Vagina (tissue), 2 donors: Measurements from ENCODE around the gene TFPI. TPM values are rescaled to one million over a fixed set of nuclear protein-coding genes. Genes with fewer than 3 reads are reported as not detected.

ENCODE experiments used
- DNase-seq, 2 donors: peaks; one replicate each; pipeline ENCODE4 v3.0.0-alpha.2; 2017; ENCODE audit errors: extremely low spot score in 2 of 2
- H3K27ac ChIP-seq: fragments of 200-600 bp; sonication (generic); one replicate; pipeline ENCODE4 v1.5.1; 2019
- H3K27me3 ChIP-seq: fragments of 200-600 bp; sonication (generic); one replicate; pipeline ENCODE4 v1.5.1; 2019
- H3K36me3 ChIP-seq, 2 donors: fragments of 200-600 bp; sonication (generic); one replicate each; pipeline ENCODE4 v1.5.1; 2017 to 2019
- H3K4me1 ChIP-seq: fragments of 200-600 bp; sonication (generic); one replicate; pipeline ENCODE4 v1.5.1; 2019
- H3K4me3 ChIP-seq, 2 donors: fragments of 200-600 bp; sonication (generic); 1 replicate in 1 of 2; 2 replicates in 1 of 2; pipeline ENCODE4 v1.5.1; 2016 to 2019
- H3K9me3 ChIP-seq: fragments of 200-600 bp; sonication (generic); one replicate; pipeline ENCODE4 v1.5.1; 2019
- POLR2A ChIP-seq, 2 donors: fragments of 450-650 bp; IDR thresholded peaks; one replicate each; pipeline ENCODE4 v1.6.1; 2017; ENCODE audit warnings: antibody characterized with exemption in 2 of 2, mild to moderate bottlenecking in 2 of 2, moderate library complexity in 2 of 2
- POLR2AphosphoS5 ChIP-seq, 2 donors: sonication (generic); formaldehyde crosslinking; IDR thresholded peaks; one replicate each; pipeline ENCODE4 v1.9.0; 2017; ENCODE audit warnings: antibody characterized with exemption in 2 of 2, mild to moderate bottlenecking in 2 of 2, low read depth in 1 of 2; ENCODE audit not compliant: insufficient read depth in 1 of 2
- intact Hi-C: fragments of 100-400 bp; cut with DNase I; formaldehyde crosslinking; loops from one replicate; pipeline ENCODE4 v1.15.1; 2023
- total RNA-seq: library from RNA; depleted of rRNA; stranded (reverse); fragments of >200 nt; gene quantifications from one replicate; pipeline ENCODE4 v1.2.3, GENCODE V29; 2016
- TF ChIP-seq, protein P1 (sequence below), 3 experiments: fragments of 450-650 bp in 2 of 3; fragments of 200-600 bp in 1 of 3; sonication (generic) in 1 of 3; IDR thresholded peaks; one replicate each; pipeline ENCODE4 v1.5.1; 2017 to 2019; ENCODE audit warnings: antibody characterized with exemption in 3 of 3, mild to moderate bottlenecking in 2 of 3, moderate library complexity in 2 of 3

The TFPI gene
- total RNA-seq, 1 donor from 2014 or later = 68.8 TPM

DNA sequence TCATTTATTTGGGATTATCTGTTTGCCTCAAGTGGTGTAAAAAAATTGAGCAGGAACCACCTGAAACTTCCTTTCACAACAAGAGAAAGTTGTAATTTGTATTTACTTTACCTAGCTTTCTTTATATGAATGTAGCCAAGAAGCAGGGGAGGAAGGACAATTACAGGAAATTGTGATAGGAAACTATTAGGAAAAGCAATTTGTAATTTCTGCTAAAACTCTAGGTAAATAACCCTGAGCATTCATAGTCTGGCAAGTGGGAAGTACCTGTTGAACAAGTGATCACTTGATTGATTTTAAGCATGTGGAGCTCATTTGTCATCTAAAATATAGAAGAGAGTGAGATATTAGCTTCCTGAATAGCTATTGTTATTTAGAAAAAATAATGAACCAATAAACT, 5.0 kb downstream of the TFPI start:
- no peaks in the 10 kb centered on the region for H3K9me3 ChIP-seq
- H3K36me3 ChIP-seq = no peaks in the 10 kb centered on the region
- no peak for DNase-seq
- H3K4me1 ChIP-seq = peaks cover 35% of the 10 kb centered on the region
- H3K27me3 ChIP-seq = no peaks in the 10 kb centered on the region
- H3K4me3 ChIP-seq = no peak overlapping the region
- intact Hi-C loops = no loop called here
- H3K27ac ChIP-seq = peak overlapping the region; percentile 75
- TF ChIP-seq POLR2A (IDR thresholded peaks at IDR 0.05) (no peak), POLR2AphosphoS5 (IDR thresholded peaks at IDR 0.05; ENCODE audit: insufficient read depth in 1 of 2, low read depth in 1 of 2) (peak in 1 of 2 donors; percentile 78)
- TF ChIP-seq, protein P1, sequence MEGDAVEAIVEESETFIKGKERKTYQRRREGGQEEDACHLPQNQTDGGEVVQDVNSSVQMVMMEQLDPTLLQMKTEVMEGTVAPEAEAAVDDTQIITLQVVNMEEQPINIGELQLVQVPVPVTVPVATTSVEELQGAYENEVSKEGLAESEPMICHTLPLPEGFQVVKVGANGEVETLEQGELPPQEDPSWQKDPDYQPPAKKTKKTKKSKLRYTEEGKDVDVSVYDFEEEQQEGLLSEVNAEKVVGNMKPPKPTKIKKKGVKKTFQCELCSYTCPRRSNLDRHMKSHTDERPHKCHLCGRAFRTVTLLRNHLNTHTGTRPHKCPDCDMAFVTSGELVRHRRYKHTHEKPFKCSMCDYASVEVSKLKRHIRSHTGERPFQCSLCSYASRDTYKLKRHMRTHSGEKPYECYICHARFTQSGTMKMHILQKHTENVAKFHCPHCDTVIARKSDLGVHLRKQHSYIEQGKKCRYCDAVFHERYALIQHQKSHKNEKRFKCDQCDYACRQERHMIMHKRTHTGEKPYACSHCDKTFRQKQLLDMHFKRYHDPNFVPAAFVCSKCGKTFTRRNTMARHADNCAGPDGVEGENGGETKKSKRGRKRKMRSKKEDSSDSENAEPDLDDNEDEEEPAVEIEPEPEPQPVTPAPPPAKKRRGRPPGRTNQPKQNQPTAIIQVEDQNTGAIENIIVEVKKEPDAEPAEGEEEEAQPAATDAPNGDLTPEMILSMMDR (IDR thresholded peaks at IDR 0.05) = no peak

- H3K27me3 ChIP-seq = no peaks in the 10 kb centered on the region
- intact Hi-C loops = no loop called here
- TF ChIP-seq POLR2A (IDR thresholded peaks at IDR 0.05) = no peak
- TF ChIP-seq POLR2AphosphoS5 (IDR thresholded peaks at IDR 0.05; ENCODE audit: insufficient read depth in 1 of 2, low read depth in 1 of 2) = no peak
- TF ChIP-seq, protein P1 (IDR thresholded peaks at IDR 0.05) = no peak
- DNase-seq = no peak
- no peaks in the 10 kb centered on the region for H3K36me3 ChIP-seq
- no peaks in the 10 kb centered on the region for H3K9me3 ChIP-seq
- peaks cover 35% of the 10 kb centered on the region for H3K4me1 ChIP-seq
- H3K4me3 ChIP-seq = no peak overlapping the region
- peak overlapping the region; percentile 75 for H3K27ac ChIP-seq
Observed at GRCh38 chr2:187548656-187549055, 5.6 kb downstream of the TFPI start.

DNA sequence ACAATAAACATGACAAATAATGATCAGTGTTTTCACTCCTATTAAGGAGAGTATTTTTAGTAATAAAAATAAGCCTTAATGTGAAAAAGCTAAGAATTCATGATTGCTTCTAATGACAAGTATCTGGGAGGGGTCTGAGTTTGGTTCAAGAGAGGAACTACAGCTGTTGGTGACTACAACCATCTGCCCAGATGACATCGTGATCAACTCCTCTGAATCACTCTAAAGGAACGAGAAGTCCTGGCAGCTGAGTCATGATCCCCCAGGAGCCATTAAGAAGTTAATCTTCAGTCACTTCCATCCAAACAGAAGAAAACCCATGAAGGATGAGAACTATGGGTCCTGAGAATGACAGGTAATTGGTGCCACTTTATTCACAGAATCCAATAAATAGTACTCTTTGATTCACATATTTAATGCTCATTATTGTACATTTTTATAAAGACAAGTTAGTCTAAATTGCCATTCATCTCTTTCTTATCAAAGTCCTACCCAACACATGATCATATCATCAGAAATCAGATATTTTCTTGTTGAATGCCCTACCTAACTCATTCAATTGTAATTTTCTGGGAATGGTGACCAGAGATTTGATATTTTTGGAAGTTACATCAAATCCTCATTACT, 6.8 kb downstream of the TFPI start:
- no peaks in the 10 kb centered on the region for H3K36me3 ChIP-seq
- H3K27ac ChIP-seq = peak overlapping the region; percentile 75
- no peak overlapping the region for H3K4me3 ChIP-seq
- intact Hi-C loops = no loop called here
- TF ChIP-seq POLR2AphosphoS5 (IDR thresholded peaks at IDR 0.05; ENCODE audit: insufficient read depth in 1 of 2, low read depth in 1 of 2) = peak in 1 of 2 donors; percentile 69
- no peak for TF ChIP-seq POLR2A (IDR thresholded peaks at IDR 0.05)
- TF ChIP-seq, protein P1 (IDR thresholded peaks at IDR 0.05) = no peak
- peaks cover 35% of the 10 kb centered on the region for H3K4me1 ChIP-seq
- DNase-seq = no peak
- H3K9me3 ChIP-seq = no peaks in the 10 kb centered on the region
- no peaks in the 10 kb centered on the region for H3K27me3 ChIP-seq

DNA sequence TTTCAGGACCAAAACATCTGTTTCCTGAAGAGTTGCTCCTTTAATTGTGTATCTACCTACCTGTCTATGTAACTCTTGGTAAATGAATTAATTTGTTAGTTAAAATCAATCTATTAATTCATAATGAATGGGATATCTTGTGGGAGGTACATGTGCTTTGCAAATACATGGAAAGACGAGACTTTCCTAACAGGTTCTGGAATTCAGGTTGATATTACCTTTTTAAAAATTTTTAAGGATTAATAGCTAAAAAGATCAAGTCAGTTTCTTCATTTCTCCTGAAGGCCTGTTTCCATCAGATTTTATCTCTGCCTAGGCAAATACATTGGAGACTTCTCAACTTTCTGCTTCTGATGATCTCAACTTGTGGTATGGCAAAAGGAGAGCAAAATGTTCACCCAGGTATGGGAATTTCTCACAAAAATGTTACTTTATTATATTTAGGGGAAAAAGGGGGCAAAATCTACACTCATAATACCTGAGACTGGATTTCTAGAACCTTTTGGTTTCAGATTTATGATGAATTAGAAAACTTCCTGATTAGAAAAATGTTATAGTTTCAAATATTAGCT, 7.4 kb downstream of the TFPI start:
- no peaks in the 10 kb centered on the region for H3K9me3 ChIP-seq
- TF ChIP-seq POLR2AphosphoS5 (IDR thresholded peaks at IDR 0.05; ENCODE audit: insufficient read depth in 1 of 2, low read depth in 1 of 2) (no peak), POLR2A (IDR thresholded peaks at IDR 0.05) (no peak)
- TF ChIP-seq, protein P1 (IDR thresholded peaks at IDR 0.05) = no peak
- H3K4me3 ChIP-seq = no peak overlapping the region
- H3K27ac ChIP-seq = peak overlapping the region; percentile 75
- peaks cover 35% of the 10 kb centered on the region for H3K4me1 ChIP-seq
- H3K27me3 ChIP-seq = no peaks in the 10 kb centered on the region
- DNase-seq = no peak
- H3K36me3 ChIP-seq = no peaks in the 10 kb centered on the region
- intact Hi-C loops = no loop called here

- H3K4me1 ChIP-seq = peaks cover 34% of the 10 kb centered on the region
- no peak for DNase-seq
- intact Hi-C loops = no loop called here
Observed at GRCh38 chr2:187545238-187545751, 8.9 kb downstream of the TFPI start.

More at GRCh38 chr2:187545238-187545751, 8.9 kb downstream of the TFPI start:
- Histone ChIP-seq H3K9me3 (no peaks in the 10 kb centered on the region), H3K27ac (peak overlapping the region; percentile 75), H3K36me3 (no peaks in the 10 kb centered on the region), H3K4me3 (no peak overlapping the region), H3K27me3 (no peaks in the 10 kb centered on the region)
- TF ChIP-seq POLR2A (IDR thresholded peaks at IDR 0.05) (no peak), POLR2AphosphoS5 (IDR thresholded peaks at IDR 0.05; ENCODE audit: insufficient read depth in 1 of 2, low read depth in 1 of 2) (no peak)
- TF ChIP-seq, protein P1 (IDR thresholded peaks at IDR 0.05) = no peak
